ENCODE results near the gene COG7.
"Not testable (repeated sequence)": the region's sequence is repeated elsewhere in the genome, so short reads cannot be mapped to it uniquely, and the experiment has no call there.

Gene COG7

DNA sequence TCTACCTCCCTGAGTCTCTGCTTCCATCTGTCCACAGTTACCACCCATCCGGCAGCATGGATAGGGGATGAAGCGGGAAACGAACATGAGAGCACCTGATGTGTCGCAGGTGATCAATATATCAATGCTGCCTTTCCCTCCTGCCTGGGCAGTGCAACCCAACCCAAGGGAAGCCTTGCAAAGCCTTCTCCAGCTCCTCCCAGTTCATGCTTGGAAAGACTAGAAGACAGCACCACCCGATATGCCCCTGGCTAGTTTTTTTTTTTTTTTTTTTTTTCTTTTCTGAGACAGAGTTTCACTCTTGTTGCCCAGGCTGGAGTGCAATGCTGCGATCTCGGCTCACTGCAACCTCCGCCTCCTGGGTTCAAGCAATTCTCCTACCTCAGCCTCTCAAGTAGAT is 63.1 kb downstream of the COG7 start:
- not testable (repeated sequence) for H3K4me3 Mint-ChIP-seq; H3K36me3 Mint-ChIP-seq; H3K27ac Mint-ChIP-seq; H3K9me3 Mint-ChIP-seq (ENCODE audit: low read depth); H3K27me3 Mint-ChIP-seq; H3K4me1 Mint-ChIP-seq (ENCODE audit: low read depth)

GRCh38 chr16:23389201-23389600 is 63.8 kb downstream of the COG7 start:
- Mint-ChIP-seq H3K9me3 (ENCODE audit: low read depth) (no peaks in the 10 kb centered on the region), H3K27ac (no peak overlapping the region), H3K4me3 (no peak overlapping the region), H3K27me3 (no peaks in the 10 kb centered on the region), H3K36me3 (peaks cover 2% of the 10 kb centered on the region), H3K4me1 (ENCODE audit: low read depth) (no peaks in the 10 kb centered on the region)

DNA sequence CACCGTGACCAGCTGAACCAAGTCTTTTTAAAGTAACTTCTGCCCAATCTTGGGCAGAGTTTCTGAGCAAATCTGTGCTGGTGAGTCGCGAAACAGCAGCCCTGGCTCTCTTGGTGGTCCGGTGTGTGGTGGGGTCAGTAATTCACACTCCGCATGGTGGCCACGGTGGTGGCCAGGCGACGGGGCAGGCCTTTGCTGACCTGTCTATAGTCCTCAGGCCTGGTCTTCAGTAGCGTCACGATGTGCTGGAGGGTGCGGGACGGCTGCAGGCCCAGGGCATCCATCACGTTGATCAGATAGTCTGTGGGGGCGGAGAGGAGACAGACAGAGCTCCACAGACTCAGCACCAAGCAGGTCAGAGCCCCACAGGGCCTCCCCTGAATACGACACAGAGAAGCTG is 64.2 kb downstream of the COG7 start:
- Mint-ChIP-seq H3K27me3 (no peaks in the 10 kb centered on the region), H3K36me3 (peaks cover 2% of the 10 kb centered on the region), H3K4me1 (ENCODE audit: low read depth) (no peaks in the 10 kb centered on the region), H3K4me3 (no peak overlapping the region), H3K27ac (no peak overlapping the region), H3K9me3 (ENCODE audit: low read depth) (no peaks in the 10 kb centered on the region)

GRCh38 chr16:23387666-23388065 is 65.3 kb downstream of the COG7 start:
- no peak overlapping the region for H3K27ac Mint-ChIP-seq
- H3K9me3 Mint-ChIP-seq (ENCODE audit: low read depth): no peaks in the 10 kb centered on the region
- H3K27me3 Mint-ChIP-seq: no peaks in the 10 kb centered on the region

GRCh38 chr16:23385441-23385840 is 67.5 kb downstream of the COG7 start:
- no peak overlapping the region for H3K27ac Mint-ChIP-seq
- H3K4me1 Mint-ChIP-seq (ENCODE audit: low read depth): no peaks in the 10 kb centered on the region

More at GRCh38 chr16:23387666-23388065, 65.3 kb downstream of the COG7 start:
- Mint-ChIP-seq H3K36me3 (peaks cover 2% of the 10 kb centered on the region), H3K4me1 (ENCODE audit: low read depth) (no peaks in the 10 kb centered on the region), H3K4me3 (no peak overlapping the region)

GRCh38 chr16:23384878-23385277 is 68.1 kb downstream of the COG7 start:
- Mint-ChIP-seq H3K4me1 (ENCODE audit: low read depth) (no peaks in the 10 kb centered on the region), H3K4me3 (no peak overlapping the region), H3K9me3 (ENCODE audit: low read depth) (no peaks in the 10 kb centered on the region), H3K27me3 (no peaks in the 10 kb centered on the region), H3K27ac (no peak overlapping the region), H3K36me3 (no peaks in the 10 kb centered on the region)

More at GRCh38 chr16:23385441-23385840, 67.5 kb downstream of the COG7 start:
- Mint-ChIP-seq H3K27me3 (no peaks in the 10 kb centered on the region), H3K4me3 (no peak overlapping the region), H3K36me3 (no peaks in the 10 kb centered on the region), H3K9me3 (ENCODE audit: low read depth) (no peaks in the 10 kb centered on the region)

GRCh38 chr16:23383881-23384280 is 69.1 kb downstream of the COG7 start:
- no peaks in the 10 kb centered on the region for H3K36me3 Mint-ChIP-seq
- H3K4me3 Mint-ChIP-seq: no peak overlapping the region
- H3K27me3 Mint-ChIP-seq: no peaks in the 10 kb centered on the region
- H3K4me1 Mint-ChIP-seq (ENCODE audit: low read depth): no peaks in the 10 kb centered on the region
- H3K9me3 Mint-ChIP-seq (ENCODE audit: low read depth): no peaks in the 10 kb centered on the region
- H3K27ac Mint-ChIP-seq: no peak overlapping the region

DNA sequence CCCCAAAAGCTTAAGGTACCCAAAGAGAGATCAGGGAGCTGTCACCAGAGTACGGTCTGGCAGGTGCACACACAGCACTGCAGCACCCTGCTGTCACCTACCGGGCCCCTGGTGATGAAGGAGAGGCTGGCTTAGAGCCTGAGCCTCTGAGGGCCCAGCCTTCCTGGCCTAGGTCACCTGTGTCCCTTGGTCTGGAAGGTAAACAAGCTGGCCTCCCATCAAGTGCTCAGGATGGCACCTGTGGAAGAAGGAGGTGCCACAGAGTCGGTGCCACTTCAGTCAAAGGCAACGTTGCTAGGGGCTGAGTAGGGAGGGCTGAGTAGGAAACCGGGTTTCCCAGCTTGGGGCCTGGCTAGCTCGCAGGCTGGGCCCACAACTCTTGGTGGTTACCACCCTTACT is 70.7 kb downstream of the COG7 start:
- no peaks in the 10 kb centered on the region for H3K4me1 Mint-ChIP-seq (ENCODE audit: low read depth)
- H3K27me3 Mint-ChIP-seq: no peaks in the 10 kb centered on the region
- H3K9me3 Mint-ChIP-seq (ENCODE audit: low read depth): no peaks in the 10 kb centered on the region
- no peaks in the 10 kb centered on the region for H3K36me3 Mint-ChIP-seq
- H3K4me3 Mint-ChIP-seq: no peak overlapping the region
- no peak overlapping the region for H3K27ac Mint-ChIP-seq

DNA sequence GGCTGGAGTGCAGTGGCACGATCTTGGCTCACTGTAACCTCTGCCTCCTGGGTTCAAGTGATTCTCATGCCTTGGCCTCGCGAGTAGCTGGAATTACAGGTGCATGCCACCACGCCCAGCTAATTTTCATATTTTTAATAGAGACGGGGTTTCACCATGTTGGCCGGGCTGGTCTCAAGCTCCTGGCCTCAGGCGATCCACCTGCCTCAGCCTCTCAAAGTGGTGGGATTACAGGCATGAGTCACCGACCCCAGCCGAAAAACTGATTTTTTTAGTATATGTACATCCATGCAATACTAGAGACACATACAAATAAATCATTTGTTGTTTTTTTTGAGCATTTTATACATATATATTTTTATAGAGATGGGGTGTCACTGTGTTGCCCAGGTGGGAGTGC is 71.3 kb downstream of the COG7 start:
- H3K27me3 Mint-ChIP-seq; H3K4me1 Mint-ChIP-seq (ENCODE audit: low read depth); H3K27ac Mint-ChIP-seq; H3K36me3 Mint-ChIP-seq; H3K4me3 Mint-ChIP-seq; H3K9me3 Mint-ChIP-seq (ENCODE audit: low read depth): not testable (repeated sequence)

DNA sequence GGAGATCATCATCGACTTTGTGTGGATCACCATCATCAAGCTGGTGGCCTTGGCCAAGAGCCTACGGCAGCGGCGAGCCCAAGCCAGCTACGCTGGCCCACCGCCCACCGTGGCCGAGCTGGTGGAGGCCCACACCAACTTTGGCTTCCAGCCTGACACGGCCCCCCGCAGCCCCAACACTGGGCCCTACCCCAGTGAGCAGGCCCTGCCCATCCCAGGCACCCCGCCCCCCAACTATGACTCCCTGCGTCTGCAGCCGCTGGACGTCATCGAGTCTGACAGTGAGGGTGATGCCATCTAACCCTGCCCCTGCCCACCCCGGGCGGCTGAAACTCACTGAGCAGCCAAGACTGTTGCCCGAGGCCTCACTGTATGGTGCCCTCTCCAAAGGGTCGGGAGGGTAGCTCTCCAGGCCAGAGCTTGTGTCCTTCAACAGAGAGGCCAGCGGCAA is 72.5 kb downstream of the COG7 start:
- no peaks in the 10 kb centered on the region for H3K4me1 Mint-ChIP-seq (ENCODE audit: low read depth)
- H3K27ac Mint-ChIP-seq: no peak overlapping the region
- no peaks in the 10 kb centered on the region for H3K9me3 Mint-ChIP-seq (ENCODE audit: low read depth)
- H3K4me3 Mint-ChIP-seq: no peak overlapping the region
- no peaks in the 10 kb centered on the region for H3K27me3 Mint-ChIP-seq
- H3K36me3 Mint-ChIP-seq: no peaks in the 10 kb centered on the region

- Mint-ChIP-seq H3K36me3 (no peaks in the 10 kb centered on the region), H3K27me3 (no peaks in the 10 kb centered on the region), H3K27ac (no peak overlapping the region), H3K4me3 (no peak overlapping the region), H3K9me3 (ENCODE audit: low read depth) (no peaks in the 10 kb centered on the region), H3K4me1 (ENCODE audit: low read depth) (no peaks in the 10 kb centered on the region)
Observed at GRCh38 chr16:23379707-23380106, 73.3 kb downstream of the COG7 start.

DNA sequence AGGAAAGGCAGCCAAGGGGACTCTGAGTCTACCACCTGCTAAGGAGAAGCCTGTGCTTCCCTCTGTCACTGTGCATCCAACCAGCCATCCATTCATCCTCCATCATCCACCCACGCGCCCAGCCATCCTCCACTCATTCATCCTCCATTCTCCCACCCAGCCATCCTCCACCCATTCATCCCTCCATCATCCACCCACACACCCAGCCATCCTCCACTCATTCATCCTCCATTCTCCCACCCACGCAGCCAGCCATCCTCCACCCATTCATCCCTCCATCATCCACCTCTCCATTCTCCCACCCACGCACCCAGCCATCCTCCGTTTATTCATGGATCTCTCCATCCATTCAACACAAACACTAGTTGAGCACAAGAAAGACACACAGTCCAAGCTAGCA is 74.1 kb downstream of the COG7 start:
- Mint-ChIP-seq H3K4me1 (ENCODE audit: low read depth) (no peaks in the 10 kb centered on the region), H3K4me3 (no peak overlapping the region), H3K9me3 (ENCODE audit: low read depth) (no peaks in the 10 kb centered on the region), H3K36me3 (no peaks in the 10 kb centered on the region), H3K27ac (no peak overlapping the region), H3K27me3 (no peaks in the 10 kb centered on the region)

DNA sequence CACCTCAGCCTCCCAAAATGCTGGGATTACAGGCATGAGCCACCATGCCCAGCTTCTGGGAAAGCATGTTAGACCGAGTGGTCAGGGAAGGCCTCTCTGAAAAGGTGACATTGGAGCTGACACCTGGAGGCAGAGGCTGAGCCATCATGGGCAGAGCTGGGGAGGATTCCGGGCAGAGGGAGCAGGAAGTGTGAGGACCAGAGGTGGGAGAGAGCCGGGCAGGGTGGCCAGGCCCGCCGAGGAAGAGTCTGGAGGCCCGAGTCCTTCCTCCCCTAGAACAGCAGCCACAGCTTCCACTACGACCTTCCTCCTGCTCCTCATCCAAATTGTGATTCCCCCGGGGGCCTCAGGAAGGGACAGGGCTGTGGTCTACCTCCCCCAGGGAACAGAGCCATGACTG is 74.7 kb downstream of the COG7 start:
- Mint-ChIP-seq H3K9me3 (ENCODE audit: low read depth) (no peaks in the 10 kb centered on the region), H3K4me3 (no peak overlapping the region), H3K4me1 (ENCODE audit: low read depth) (no peaks in the 10 kb centered on the region), H3K27ac (no peak overlapping the region), H3K36me3 (no peaks in the 10 kb centered on the region), H3K27me3 (no peaks in the 10 kb centered on the region)

DNA sequence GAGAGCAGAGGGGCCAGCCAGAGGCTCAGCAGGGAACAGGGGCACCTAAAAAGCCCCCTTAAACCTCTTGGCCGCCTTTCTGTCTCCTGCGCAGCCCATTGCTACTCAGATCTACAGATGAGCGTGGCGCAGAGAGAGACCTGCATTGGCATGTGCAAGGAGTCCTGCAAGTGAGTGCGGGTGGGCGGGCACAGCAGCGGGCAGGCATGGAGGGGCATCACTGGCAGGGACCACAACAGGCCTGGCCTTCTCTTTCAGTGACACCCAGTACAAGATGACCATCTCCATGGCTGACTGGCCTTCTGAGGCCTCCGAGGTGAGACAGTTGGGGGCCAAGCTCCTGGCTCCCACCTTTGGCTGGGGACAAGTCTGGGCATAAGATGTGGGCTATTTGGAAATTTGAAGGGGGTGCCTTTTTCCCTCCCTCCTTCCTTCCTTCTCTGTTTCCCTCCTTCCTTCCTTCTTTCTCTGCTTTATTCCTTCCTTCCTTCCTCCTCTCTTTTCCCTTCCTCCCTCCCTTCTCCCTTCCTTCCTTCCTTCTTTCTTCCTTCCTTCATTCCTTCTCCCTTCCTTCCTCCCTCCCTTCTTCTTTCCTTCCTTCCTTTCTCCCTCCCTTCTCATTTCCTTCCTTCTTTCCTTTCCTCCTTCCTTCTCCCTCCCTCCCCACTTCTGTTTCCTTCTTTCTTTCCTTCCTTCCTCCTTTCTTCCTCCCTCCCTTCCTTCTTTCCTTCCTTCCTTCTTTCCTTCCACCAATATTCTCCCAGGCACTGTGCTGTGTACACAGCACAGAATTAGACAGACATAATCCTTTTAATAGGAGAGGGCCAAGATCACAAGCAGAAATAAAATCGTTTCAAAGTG is 75.7 kb downstream of the COG7 start:
- Mint-ChIP-seq H3K36me3 (no peaks in the 10 kb centered on the region), H3K4me3 (no peak overlapping the region), H3K9me3 (ENCODE audit: low read depth) (no peaks in the 10 kb centered on the region), H3K27ac (no peak overlapping the region), H3K27me3 (no peaks in the 10 kb centered on the region), H3K4me1 (ENCODE audit: low read depth) (no peaks in the 10 kb centered on the region)

- Mint-ChIP-seq H3K9me3 (ENCODE audit: low read depth) (no peaks in the 10 kb centered on the region), H3K36me3 (no peaks in the 10 kb centered on the region), H3K27me3 (no peaks in the 10 kb centered on the region), H3K27ac (no peak overlapping the region), H3K4me1 (ENCODE audit: low read depth) (no peaks in the 10 kb centered on the region), H3K4me3 (no peak overlapping the region)
Observed at GRCh38 chr16:23375643-23376042, 77.3 kb downstream of the COG7 start.

All from activated naive CD8-positive, alpha-beta T cell (primary cell).